ENCODE results near the gene SPESP1. TPM values are rescaled to one million over a fixed set of nuclear protein-coding genes. Genes with fewer than 3 reads are reported as not detected.

The SPESP1 gene
- total RNA-seq, 1 donor from 2014 or later: 2.1 TPM

- no peak for DNase-seq (ENCODE audit: low read depth)
- TF ChIP-seq CTCF (conservative IDR thresholded peaks at IDR 0.05; ENCODE audit: low read depth, low read length): no peak
- no peak overlapping the region for H3K4me3 ChIP-seq (ENCODE audit: low read depth, low read length)
These were observed 33.3 kb upstream of the SPESP1 start for GRCh38 chr15:68897016-68897415.

DNA sequence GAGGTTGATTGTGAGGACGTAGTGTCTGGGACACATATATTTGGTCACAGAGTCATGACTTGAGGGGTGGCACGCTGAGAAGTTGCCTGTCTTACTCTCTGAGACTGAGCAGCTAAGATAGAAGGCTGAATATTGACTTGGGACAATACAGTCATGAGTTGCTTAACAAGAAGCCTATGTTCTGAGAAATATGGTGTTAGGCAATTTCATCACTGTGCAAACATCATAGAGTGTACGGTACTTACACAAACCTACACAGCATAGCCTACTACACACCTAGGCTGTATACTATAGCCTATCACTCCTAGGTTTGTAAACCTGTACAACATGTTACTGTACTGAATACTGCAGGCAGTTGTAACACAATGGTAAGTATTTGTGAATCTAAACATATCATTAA lies 30.3 kb upstream of the SPESP1 start:
- H3K4me3 ChIP-seq (ENCODE audit: low read depth, low read length): no peak overlapping the region
- no peak for DNase-seq (ENCODE audit: low read depth)
- no peak for TF ChIP-seq CTCF (conservative IDR thresholded peaks at IDR 0.05; ENCODE audit: low read depth, low read length)

- no peak overlapping the region for H3K4me3 ChIP-seq (ENCODE audit: low read depth, low read length)
- no peak for TF ChIP-seq CTCF (conservative IDR thresholded peaks at IDR 0.05; ENCODE audit: low read depth, low read length)
- no peak for DNase-seq (ENCODE audit: low read depth)
These were observed 22.9 kb upstream of the SPESP1 start for GRCh38 chr15:68907396-68907923.

- TF ChIP-seq CTCF (conservative IDR thresholded peaks at IDR 0.05; ENCODE audit: low read depth, low read length): no peak
- no peak overlapping the region for H3K4me3 ChIP-seq (ENCODE audit: low read depth, low read length)
- no peak for DNase-seq (ENCODE audit: low read depth)
These were observed 20.7 kb upstream of the SPESP1 start for GRCh38 chr15:68909601-68910100.

DNA sequence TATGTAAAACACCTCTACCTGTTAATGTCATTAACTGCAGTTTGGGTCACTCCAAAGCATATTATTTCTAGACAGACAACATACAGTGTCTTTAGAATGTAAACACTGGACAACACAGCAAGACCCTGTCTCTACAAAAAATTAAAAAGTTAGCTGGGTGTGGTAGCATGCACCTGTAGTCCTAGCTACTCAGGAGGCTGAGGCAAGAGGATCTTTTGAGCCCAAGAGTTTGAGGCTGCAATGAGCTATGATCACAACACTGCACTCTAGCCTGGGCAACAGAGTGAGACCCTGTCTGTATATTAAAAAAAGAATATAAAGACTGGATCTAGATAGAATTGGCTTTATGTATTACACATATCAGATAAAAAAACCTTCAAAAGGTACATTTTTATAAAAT lies 20.0 kb upstream of the SPESP1 start:
- no peak for DNase-seq (ENCODE audit: low read depth)
- no peak for TF ChIP-seq CTCF (conservative IDR thresholded peaks at IDR 0.05; ENCODE audit: low read depth, low read length)

DNA sequence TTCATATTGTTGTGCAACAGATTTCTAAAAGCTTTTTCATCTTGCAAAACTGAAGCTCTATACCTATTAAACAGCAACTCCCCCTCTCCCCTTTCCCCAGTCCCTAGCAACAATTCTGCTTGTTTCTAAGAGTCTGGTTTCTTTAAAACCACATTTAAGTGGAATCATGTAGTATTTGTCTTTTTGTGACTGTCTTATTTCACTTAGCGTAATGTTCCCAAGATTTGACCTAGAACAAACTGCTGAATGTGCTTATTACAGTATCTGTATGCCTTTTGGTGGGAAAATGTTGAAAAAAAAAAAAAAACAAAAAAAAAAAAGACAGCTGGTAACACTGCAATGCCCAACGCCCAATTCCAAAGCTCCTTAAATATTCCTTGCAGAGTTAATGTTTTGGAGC lies 19.5 kb upstream of the SPESP1 start:
- H3K4me3 ChIP-seq (ENCODE audit: low read depth, low read length): no peak overlapping the region
- no peak for TF ChIP-seq CTCF (conservative IDR thresholded peaks at IDR 0.05; ENCODE audit: low read depth, low read length)
- DNase-seq (ENCODE audit: low read depth): no peak

More for the DNA sequence above, 20.0 kb upstream of the SPESP1 start:
- no peak overlapping the region for H3K4me3 ChIP-seq (ENCODE audit: low read depth, low read length)

DNA sequence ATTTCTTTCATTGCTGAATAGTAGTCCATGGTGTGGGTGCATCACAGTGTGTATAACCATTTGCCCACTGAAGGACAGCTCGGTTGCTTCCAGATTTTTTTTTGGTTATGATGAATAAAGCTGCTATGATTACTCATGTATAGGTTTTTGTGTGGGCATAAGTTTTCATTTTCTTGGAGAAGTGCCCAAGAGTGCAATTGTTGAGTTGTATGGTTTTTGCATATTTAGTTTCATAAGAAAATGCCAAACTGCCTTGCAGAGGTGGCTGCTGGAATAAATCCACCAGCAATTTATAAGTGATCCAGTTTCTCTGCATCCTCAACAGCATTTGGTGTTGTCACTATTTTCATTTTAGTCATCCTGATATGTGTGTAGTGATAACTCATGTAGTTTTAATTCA lies 8.4 kb upstream of the SPESP1 start:
- no peak for TF ChIP-seq CTCF (conservative IDR thresholded peaks at IDR 0.05; ENCODE audit: low read depth, low read length)
- no peak for DNase-seq (ENCODE audit: low read depth)
- H3K4me3 ChIP-seq (ENCODE audit: low read depth, low read length): no peak overlapping the region
